ENCODE data around the gene NUDT1.

The NUDT1 gene

GRCh38 chr7:2224934-2225333 lies 17.1 kb upstream of the NUDT1 start:
- DNase-seq, result no peak

- no peak for DNase-seq
Observed at GRCh38 chr7:2225336-2225735, 16.7 kb upstream of the NUDT1 start.

DNA sequence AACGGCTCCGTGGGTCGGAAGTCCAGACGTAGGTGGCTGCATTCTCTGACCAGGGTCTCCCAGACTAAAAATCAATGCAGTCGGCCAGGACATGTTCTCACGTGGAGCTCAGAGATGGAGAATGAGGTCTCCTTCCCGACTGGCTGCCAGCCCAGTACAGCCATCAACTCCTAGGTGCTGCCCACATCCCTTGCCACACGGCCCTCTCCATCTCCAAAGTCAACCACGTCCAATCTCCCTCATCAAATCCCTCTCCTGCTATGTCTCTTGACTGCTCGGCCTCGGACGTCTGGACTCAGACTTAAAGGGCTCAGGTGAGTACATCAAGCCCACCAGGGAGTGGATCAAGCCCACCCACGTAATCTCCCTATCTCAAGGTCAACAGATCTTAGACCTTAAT lies 16.2 kb upstream of the NUDT1 start:
- no peak for DNase-seq

- DNase-seq, result no peak
Observed at GRCh38 chr7:2227699-2228098, 14.3 kb upstream of the NUDT1 start.

- no peak for DNase-seq
Observed at GRCh38 chr7:2228921-2229320, 13.1 kb upstream of the NUDT1 start.

DNA sequence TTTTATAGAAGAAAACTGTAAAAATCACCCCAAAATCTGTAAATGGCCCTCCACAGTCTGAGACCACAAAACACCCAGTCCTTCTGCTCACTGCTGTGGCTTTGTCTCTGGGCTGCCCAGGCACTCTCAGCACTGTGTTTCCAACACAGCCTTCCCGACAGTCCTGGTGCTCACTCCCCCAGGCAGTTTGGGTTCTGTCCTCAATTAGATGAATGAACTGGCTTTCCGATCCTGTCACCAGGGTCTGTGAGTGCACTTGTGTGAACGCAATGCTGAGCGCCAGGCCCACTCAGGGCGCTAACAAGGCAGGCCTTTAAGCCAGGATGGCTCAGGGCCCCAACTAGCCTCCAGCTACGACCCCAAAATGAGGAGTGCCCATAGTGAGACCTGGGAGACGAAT lies 12.6 kb upstream of the NUDT1 start:
- no peak for DNase-seq

- no peak for DNase-seq
Observed at GRCh38 chr7:2230226-2230625, 11.8 kb upstream of the NUDT1 start.

DNA sequence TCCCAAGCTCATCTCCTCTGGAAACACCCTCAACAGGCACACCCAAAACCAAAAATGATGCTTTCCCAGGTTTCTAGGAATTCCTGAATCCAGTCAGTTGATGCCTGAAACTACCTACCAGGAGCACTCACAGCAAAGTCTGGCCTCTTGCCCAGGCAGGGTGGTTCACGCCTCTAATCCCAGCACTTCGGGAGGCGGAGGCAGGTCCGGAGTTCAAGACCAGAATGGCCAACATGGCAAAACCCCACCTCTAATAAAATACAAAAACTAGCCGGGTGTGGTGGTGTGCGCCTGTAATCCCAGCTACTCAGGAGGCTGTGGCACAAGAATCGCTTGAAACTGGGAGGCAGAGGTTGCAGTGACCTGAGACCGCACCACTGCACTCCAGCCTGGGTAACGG lies 11.1 kb upstream of the NUDT1 start:
- DNase-seq, result no peak

GRCh38 chr7:2231992-2232765 lies 9.8 kb upstream of the NUDT1 start:
- no peak for DNase-seq

- DNase-seq, result peak in 13 of 14 donors; percentile 37 to 85 (median 71)
Observed at GRCh38 chr7:2232766-2233520, 9.1 kb upstream of the NUDT1 start, which contains the start of gene MAD1L1. Gene MAD1L1, minus strand, starts transcription at chr7:2232945. Its CDS starts 2,812 bp downstream, at chr7:2230133.

DNA sequence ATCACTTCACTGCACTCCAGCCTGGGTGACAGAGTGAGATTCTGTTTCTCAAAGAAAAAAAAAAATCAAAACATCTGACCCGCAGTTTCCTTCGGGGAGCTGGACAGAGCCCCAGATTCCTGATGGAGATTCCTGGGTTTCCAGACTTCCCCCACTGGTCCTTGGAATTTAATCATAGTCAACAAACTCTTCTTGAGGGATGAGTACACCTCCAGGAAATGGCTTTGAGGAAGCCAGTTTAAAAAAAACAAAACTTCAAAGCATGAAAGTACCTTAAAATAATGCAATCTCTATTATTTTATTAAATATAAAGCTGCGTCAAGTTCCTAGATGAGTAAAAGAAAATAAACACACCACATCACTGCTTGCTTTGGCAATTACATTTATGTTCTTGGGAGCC lies 8.1 kb upstream of the NUDT1 start:
- no peak for DNase-seq

DNA sequence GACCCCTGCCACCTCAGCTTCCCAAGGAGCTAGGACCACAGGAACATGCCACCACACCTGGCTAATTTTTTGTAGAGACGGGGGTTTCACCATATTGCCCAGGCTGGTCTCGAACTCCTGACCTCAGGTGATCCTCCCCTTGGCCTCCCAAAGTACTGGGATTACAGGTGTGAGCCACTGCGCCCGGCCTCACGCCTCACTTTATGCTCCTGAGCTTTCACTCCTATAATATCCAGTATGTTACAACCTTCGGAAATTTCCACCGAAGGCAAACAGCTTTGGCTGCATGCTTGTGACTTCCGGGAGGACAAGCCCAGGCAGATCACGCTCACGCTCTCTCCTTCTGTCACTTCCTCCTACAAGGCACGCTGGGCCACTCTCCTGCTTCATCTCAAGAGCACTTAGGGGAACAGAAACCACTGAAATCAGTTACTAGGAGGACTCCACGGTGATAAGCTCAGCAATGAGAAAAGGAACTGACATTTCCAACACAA lies 4.9 kb upstream of the NUDT1 start:
- peak in 8 of 14 donors; percentile 18 to 61 (median 36) for DNase-seq

DNA sequence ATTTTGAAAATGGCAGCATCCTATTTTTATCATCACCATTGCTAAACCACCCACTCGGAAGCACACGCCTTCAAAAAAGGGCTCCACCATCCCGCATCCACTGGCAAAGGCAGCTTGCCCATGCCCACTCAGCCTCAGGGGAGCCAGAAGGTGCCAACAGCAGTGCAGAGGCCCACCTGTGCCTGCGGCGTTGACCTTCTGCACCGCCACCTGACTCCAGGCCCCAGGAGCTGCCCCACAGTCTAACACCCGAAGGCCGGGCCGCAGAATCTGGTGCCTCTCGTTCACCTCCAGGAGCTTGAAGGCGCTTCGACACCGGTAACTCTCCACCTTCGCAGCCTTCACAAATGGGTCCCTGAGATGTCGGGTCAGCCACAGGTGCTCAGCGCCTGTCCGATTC lies 2.8 kb upstream of the NUDT1 start:
- no peak for DNase-seq

DNA sequence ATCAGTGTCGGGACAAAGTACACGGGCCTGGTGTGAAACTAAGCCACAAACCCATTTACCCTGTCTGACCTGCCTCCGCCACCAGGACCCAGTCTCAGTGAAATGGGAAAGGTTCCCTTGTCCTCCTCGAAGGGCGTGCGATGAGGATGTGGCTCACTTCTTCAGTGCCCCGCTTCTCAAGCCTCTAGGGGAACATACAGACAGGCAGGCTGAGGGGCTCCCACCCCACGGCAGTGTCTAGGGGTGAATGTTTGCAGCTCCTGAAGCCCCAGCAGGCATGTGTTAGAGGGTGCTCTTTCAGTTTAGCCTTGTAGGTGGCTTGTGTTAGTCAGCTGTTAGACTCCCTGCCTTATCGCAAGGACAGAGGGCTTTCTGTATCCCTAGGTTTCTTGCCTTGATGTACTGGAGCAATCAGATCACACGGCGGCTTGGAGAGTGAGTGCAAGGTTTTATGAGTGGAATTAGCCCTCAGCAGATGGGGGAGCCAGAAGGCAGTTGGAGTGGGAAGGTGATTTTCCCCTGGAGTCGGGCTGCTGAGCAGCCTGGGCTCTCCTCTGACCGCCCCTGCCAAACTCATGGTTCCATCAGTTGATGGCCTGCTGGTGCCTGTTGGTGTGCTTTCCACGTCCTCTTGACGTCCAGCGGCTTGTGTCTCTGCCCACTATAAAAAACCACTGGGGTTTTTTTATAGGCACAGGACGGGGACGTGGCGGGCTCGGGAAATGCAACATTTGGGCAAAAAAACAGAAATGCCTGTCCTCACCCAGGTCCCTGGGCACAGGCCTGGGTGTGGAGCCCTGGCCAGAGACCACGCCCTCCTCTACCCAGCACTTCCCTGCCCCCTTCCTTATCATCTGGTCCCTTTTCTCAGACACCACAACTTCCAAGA lies 759 bp downstream of the NUDT1 start:
- DNase-seq, result peak in 1 of 14 donors; percentile 8

DNA sequence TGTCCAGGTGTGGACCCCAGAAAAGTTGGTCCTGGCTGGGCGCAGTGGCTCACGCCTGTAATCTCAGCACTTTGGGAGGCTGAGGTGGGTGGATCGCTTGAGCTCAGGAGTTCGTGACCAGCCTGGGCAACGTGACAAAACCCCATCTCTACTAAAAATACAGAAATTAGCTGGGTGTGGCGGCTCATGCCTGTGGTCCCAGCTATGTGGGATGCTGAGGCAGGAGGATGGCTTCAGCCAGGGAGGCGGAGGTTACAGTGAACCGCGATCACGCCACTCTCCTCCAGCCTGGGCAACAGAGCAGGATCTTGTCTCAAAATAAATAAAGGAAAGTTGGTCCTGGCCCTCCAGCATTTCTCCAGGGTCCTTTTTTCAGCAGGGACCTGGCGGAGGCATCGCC lies 1.4 kb downstream of the NUDT1 start:
- DNase-seq, result no peak

DNA sequence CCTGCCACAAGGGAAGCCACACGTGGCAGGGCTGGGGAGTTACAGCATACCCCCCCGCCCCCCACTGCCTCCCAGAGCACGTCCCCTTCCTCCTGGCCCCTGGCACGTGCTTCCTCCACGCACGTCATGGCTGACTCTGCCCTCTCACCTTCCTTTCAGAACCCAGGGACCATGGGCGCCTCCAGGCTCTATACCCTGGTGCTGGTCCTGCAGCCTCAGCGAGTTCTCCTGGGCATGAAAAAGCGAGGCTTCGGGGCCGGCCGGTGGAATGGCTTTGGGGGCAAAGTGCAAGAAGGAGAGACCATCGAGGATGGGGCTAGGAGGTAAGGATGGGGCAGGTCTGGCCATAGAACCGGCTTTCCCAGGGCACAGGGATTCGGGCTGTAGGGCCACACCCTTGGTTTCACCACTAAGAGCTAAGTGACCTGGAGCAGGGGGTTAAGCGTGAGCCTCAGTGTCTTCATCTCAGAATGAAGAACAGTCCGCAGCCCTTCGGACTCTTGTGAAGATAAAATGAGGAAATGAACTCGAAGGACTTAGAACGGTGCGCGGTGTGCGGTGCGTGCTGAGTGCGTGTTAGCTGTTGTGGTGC lies 2.5 kb downstream of the NUDT1 start:
- peak in 2 of 14 donors; percentile 15 to 23 for DNase-seq

DNA sequence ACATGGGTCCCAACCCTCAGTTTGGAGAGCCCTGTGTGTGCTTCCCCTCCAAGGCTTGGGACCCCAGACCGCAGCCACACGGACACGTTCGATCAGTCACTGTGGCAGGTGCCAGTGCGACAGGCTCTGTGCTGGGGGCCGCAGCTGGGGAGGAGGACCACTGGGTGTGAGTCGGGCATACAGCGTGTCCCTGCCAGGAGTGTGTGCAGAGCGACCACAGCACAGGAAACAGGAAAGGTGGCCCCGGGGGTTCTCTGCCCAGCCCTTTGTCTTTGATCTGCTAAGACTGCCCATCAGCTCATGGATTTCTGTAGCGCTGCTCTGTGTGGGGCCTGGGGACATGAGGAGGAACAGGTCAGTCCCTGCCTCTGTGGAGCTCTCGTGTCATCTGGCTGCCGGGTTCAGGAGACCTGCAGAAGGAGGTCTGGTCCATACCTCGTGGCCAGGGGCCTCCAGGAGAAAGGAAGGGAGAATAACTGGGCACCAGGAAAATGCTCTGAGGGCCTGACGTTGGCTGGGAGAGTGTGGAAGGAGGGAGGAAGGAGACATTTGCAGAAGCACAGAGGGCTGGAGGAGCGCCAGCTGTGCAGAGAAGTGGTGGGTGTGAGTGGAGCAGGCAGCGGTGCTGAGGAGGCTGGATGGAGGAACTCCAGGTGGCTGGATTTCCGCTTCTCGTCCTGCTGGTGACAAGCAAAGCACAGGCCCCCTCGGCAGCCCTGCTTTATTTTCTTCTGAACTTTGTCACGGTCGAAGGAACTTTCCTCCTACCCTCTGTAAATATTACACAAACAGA lies 4.1 kb downstream of the NUDT1 start:
- peak in 2 of 14 donors; percentile 8 to 10 for DNase-seq

GRCh38 chr7:2247141-2247995 lies 5.3 kb downstream of the NUDT1 start:
- DNase-seq, result peak in 1 of 14 donors; percentile 9

GRCh38 chr7:2248984-2249694 lies 7.1 kb downstream of the NUDT1 start:
- DNase-seq, result peak in 8 of 14 donors; percentile 19 to 62 (median 39)
